Measurements from ENCODE around the gene GLRX.

The GLRX gene

DNA sequence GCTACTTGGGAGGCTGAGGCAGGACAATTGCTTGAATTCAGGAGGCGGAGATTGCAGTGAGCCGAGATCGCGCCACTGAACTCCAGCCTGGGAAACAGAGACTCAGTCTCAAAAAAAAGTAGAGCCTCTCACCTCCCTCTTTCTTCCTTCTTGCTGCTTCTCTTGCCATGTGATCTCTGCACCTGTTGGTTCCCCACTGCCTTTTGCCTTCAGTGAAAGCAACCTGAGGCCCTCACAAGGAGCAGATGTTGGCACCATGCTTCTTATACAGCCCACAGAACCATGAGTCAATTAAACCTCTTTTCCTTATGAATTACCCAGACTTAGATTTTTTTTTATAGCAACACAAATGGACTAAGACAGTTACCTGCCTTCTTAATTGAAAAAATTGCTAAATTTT is 45.6 kb upstream of the GLRX start:
- Histone ChIP-seq H3K9me3 (replicated peaks; ENCODE audit: insufficient read depth, low read length) (no peaks in the 10 kb centered on the region), H3K4me3 (ENCODE audit: low read length) (no peak overlapping the region), H3K9me2 (replicated peaks; ENCODE audit: insufficient read depth, low read length) (no peaks in the 10 kb centered on the region), H3K4me2 (ENCODE audit: low read depth, low read length) (no peak overlapping the region), H2AFZ (ENCODE audit: low read length) (no peak overlapping the region), H3K9ac (ENCODE audit: low read length) (no peak overlapping the region), H3K36me3 (replicated peaks; ENCODE audit: insufficient read depth, low read length) (no peaks in the 10 kb centered on the region), H3F3A (ENCODE audit: insufficient read depth, low read length) (peaks cover 27% of the 10 kb centered on the region), H3K79me2 (ENCODE audit: low read length) (no peaks in the 10 kb centered on the region), H3K27me3 (replicated peaks; ENCODE audit: insufficient read depth, low read length) (no peaks in the 10 kb centered on the region), H4K20me1 (ENCODE audit: insufficient read depth, low read length) (no peaks in the 10 kb centered on the region), H3K27ac (ENCODE audit: low read length) (peak overlapping the region; percentile 78; the same call in 1 of the 2 replicates), H3K4me1 (ENCODE audit: low read length) (peaks cover 22% of the 10 kb centered on the region)
- DNase-seq: peak; percentile 35
- TF ChIP-seq EZH2phosphoT487 (IDR thresholded peaks at IDR 0.05; ENCODE audit: low read length): no peak
- TF ChIP-seq EZH2 (optimal IDR thresholded peaks at IDR 0.05; ENCODE audit: low read depth, low read length): no peak
- TF ChIP-seq, protein P1, sequence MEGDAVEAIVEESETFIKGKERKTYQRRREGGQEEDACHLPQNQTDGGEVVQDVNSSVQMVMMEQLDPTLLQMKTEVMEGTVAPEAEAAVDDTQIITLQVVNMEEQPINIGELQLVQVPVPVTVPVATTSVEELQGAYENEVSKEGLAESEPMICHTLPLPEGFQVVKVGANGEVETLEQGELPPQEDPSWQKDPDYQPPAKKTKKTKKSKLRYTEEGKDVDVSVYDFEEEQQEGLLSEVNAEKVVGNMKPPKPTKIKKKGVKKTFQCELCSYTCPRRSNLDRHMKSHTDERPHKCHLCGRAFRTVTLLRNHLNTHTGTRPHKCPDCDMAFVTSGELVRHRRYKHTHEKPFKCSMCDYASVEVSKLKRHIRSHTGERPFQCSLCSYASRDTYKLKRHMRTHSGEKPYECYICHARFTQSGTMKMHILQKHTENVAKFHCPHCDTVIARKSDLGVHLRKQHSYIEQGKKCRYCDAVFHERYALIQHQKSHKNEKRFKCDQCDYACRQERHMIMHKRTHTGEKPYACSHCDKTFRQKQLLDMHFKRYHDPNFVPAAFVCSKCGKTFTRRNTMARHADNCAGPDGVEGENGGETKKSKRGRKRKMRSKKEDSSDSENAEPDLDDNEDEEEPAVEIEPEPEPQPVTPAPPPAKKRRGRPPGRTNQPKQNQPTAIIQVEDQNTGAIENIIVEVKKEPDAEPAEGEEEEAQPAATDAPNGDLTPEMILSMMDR (IDR thresholded peaks at IDR 0.05; ENCODE audit: low read length): no peak

- Histone ChIP-seq H3K9ac (ENCODE audit: low read length) (no peak overlapping the region), H4K20me1 (ENCODE audit: insufficient read depth, low read length) (no peaks in the 10 kb centered on the region), H3K36me3 (replicated peaks; ENCODE audit: insufficient read depth, low read length) (no peaks in the 10 kb centered on the region), H3K9me2 (replicated peaks; ENCODE audit: insufficient read depth, low read length) (no peaks in the 10 kb centered on the region), H3K27ac (ENCODE audit: low read length) (no peak overlapping the region), H3K27me3 (replicated peaks; ENCODE audit: insufficient read depth, low read length) (no peaks in the 10 kb centered on the region), H3K9me3 (replicated peaks; ENCODE audit: insufficient read depth, low read length) (no peaks in the 10 kb centered on the region), H2AFZ (ENCODE audit: low read length) (no peak overlapping the region), H3F3A (ENCODE audit: insufficient read depth, low read length) (peaks cover 27% of the 10 kb centered on the region), H3K4me3 (ENCODE audit: low read length) (no peak overlapping the region), H3K79me2 (ENCODE audit: low read length) (no peaks in the 10 kb centered on the region), H3K4me2 (ENCODE audit: low read depth, low read length) (no peak overlapping the region), H3K4me1 (ENCODE audit: low read length) (peaks cover 22% of the 10 kb centered on the region)
- TF ChIP-seq, protein P1 (IDR thresholded peaks at IDR 0.05; ENCODE audit: low read length): no peak
- TF ChIP-seq EZH2phosphoT487 (IDR thresholded peaks at IDR 0.05; ENCODE audit: low read length) (no peak), EZH2 (optimal IDR thresholded peaks at IDR 0.05; ENCODE audit: low read depth, low read length) (no peak)
- no peak for DNase-seq
These were observed 44.0 kb upstream of the GLRX start for GRCh38 chr5:95866435-95867040.

- H3K27ac ChIP-seq (ENCODE audit: low read length): no peak overlapping the region
- no peak for TF ChIP-seq EZH2 (optimal IDR thresholded peaks at IDR 0.05; ENCODE audit: low read depth, low read length)
- TF ChIP-seq, protein P1 (IDR thresholded peaks at IDR 0.05; ENCODE audit: low read length): no peak
- no peak for TF ChIP-seq EZH2phosphoT487 (IDR thresholded peaks at IDR 0.05; ENCODE audit: low read length)
These were observed 42.5 kb upstream of the GLRX start for GRCh38 chr5:95864944-95865504.

More at GRCh38 chr5:95864944-95865504, 42.5 kb upstream of the GLRX start:
- Histone ChIP-seq H3K4me3 (ENCODE audit: low read length) (no peak overlapping the region), H3K9ac (ENCODE audit: low read length) (no peak overlapping the region), H2AFZ (ENCODE audit: low read length) (no peak overlapping the region), H3K9me2 (replicated peaks; ENCODE audit: insufficient read depth, low read length) (no peaks in the 10 kb centered on the region), H3F3A (ENCODE audit: insufficient read depth, low read length) (peaks cover 19% of the 10 kb centered on the region), H3K36me3 (replicated peaks; ENCODE audit: insufficient read depth, low read length) (no peaks in the 10 kb centered on the region), H3K9me3 (replicated peaks; ENCODE audit: insufficient read depth, low read length) (no peaks in the 10 kb centered on the region), H4K20me1 (ENCODE audit: insufficient read depth, low read length) (no peaks in the 10 kb centered on the region), H3K4me1 (ENCODE audit: low read length) (peaks cover 10% of the 10 kb centered on the region), H3K4me2 (ENCODE audit: low read depth, low read length) (no peak overlapping the region), H3K79me2 (ENCODE audit: low read length) (no peaks in the 10 kb centered on the region), H3K27me3 (replicated peaks; ENCODE audit: insufficient read depth, low read length) (no peaks in the 10 kb centered on the region)
- no peak for DNase-seq

Measured in MM.1S (cell line).